A549 (cell line): Measurements from ENCODE around the gene SRPX2. TPM values are rescaled to one million over a fixed set of nuclear protein-coding genes. Genes with fewer than 3 reads are reported as not detected.

Experiments
- ATAC-seq, 2 experiments: fragments of 200-7000 bp in 1 of 2; fragments of >200 bp in 1 of 2; cut with Nextera tagmentation in 1 of 2; cut with Tn5 transposase in 1 of 2; 3 replicates each; pipeline versions ENCODE4 v1.8.0 to v1.9.1; 2018 to 2020; ENCODE audit warnings: mild to moderate bottlenecking in 1 of 2, moderate library complexity in 1 of 2
- CTCF ChIA-PET: fragments of 300-600 bp; sonication (Branson Sonifier 250); formaldehyde crosslinking; extraction: SDS; loops from one replicate; lab custom pipeline; 2021; ENCODE audit warnings: antibody characterized with exemption, inconsistent platforms; lab: Yijun Ruan, JAX
- POLR2A ChIA-PET: fragments of 350-600 bp; formaldehyde crosslinking; extraction: SDS; loops from one replicate; lab custom pipeline; 2021; ENCODE audit warnings: antibody characterized with exemption, inconsistent platforms; lab: Yijun Ruan, JAX
- DNase-seq, 2 experiments: peaks; one replicate each; pipeline versions ENCODE4 v3.0.0 to v3.0.0-alpha.2; 2011 to 2016; ENCODE audit warnings: low read depth in 1 of 2, low spot score in 1 of 2
- FAIRE-seq: peaks from 2 replicates; lab custom pipeline; 2011; peaks lifted over from hg19 to GRCh38; lab: Jason Lieb, UNC
- H3K27ac ChIP-seq, 2 experiments: fragments of >200 bp; sonication (Bioruptor Twin); formaldehyde crosslinking; 3 replicates each; pipeline ENCODE4 v1.5.1; 2016 to 2017
- H3K4me1 ChIP-seq: fragments of >200 bp; sonication (Bioruptor Twin); formaldehyde crosslinking; 3 replicates; pipeline ENCODE4 v1.6.1; 2016
- H3K4me2 ChIP-seq: fragments of >200 bp; sonication (Bioruptor Twin); formaldehyde crosslinking; 3 replicates; pipeline ENCODE4 v1.6.1; 2016
- H3K4me3 ChIP-seq: fragments of >200 bp; sonication (Bioruptor Twin); formaldehyde crosslinking; 3 replicates; pipeline ENCODE4 v1.5.1; 2016
- H3K9me3 ChIP-seq: fragments of >200 bp; sonication (Bioruptor Twin); formaldehyde crosslinking; 3 replicates; pipeline ENCODE4 v1.6.1; 2016
- ATOH8 ChIP-seq: fragments of 250-450 bp; sonication (Bioruptor Pico); IDR thresholded peaks from 2 replicates; pipeline ENCODE4 v1.5.0; 2020; ENCODE audit warnings: low read depth, mild to moderate bottlenecking, moderate library complexity
- BCL3 ChIP-seq: fragments of >200 bp; sonication (Bioruptor Twin); formaldehyde crosslinking; IDR thresholded peaks from 3 replicates; pipeline ENCODE4 v1.6.1; 2016
- BHLHE40 ChIP-seq: IDR thresholded peaks from 2 replicates; pipeline ENCODE4 v1.6.1; 2012; ENCODE audit warnings: low read depth, low read length, inconsistent platforms
- CEBPB ChIP-seq, 2 experiments: fragments of >200 bp in 1 of 2; sonication (Bioruptor Twin) in 1 of 2; formaldehyde crosslinking in 1 of 2; IDR thresholded peaks; 2 replicates each; pipeline ENCODE4 v1.6.1; 2012 to 2016
- CTCF ChIP-seq: fragments of >200 bp; sonication (Bioruptor Twin); formaldehyde crosslinking; IDR thresholded peaks from 3 replicates; pipeline ENCODE4 v1.5.1; 2016
- HES2 ChIP-seq: fragments of >200 bp; sonication (Bioruptor Twin); formaldehyde crosslinking; IDR thresholded peaks from 2 replicates; pipeline ENCODE4 v1.6.1; 2016
- HEYL ChIP-seq: fragments of 250-450 bp; sonication (Bioruptor Pico); IDR thresholded peaks from 2 replicates; pipeline ENCODE4 v1.8.0; 2021; ENCODE audit warnings: mild to moderate bottlenecking, moderate library complexity
- JUN ChIP-seq, 2 experiments: fragments of >200 bp; sonication (Bioruptor Twin); formaldehyde crosslinking; IDR thresholded peaks; 2 replicates in 1 of 2; 3 replicates in 1 of 2; pipeline ENCODE4 v1.6.1; 2016 to 2017
- MAFK ChIP-seq: fragments of 450-650 bp; IDR thresholded peaks from 2 replicates; pipeline ENCODE4 v1.6.1; 2014; ENCODE audit not compliant: partially characterized antibody
- NFE2L2 ChIP-seq: fragments of 150-350 bp; conservative IDR thresholded peaks from 2 replicates; pipeline ENCODE4 v1.6.1; 2014; ENCODE audit warnings: low read length
- POLR2A ChIP-seq: IDR thresholded peaks from 2 replicates; pipeline ENCODE4 v1.6.1; 2012; ENCODE audit warnings: mild to moderate bottlenecking, low read length
- RAD21 ChIP-seq, 2 experiments: fragments of >200 bp in 1 of 2; sonication (Bioruptor Twin) in 1 of 2; formaldehyde crosslinking in 1 of 2; IDR thresholded peaks in 1 of 2; conservative IDR thresholded peaks in 1 of 2; 2 replicates in 1 of 2; 3 replicates in 1 of 2; pipeline ENCODE4 v1.6.1; 2012 to 2018; ENCODE audit warnings: inconsistent platforms in 1 of 2
- RARB ChIP-seq: fragments of 250-450 bp; sonication (Bioruptor Pico); IDR thresholded peaks from 2 replicates; pipeline ENCODE4 v1.8.0; 2021; ENCODE audit warnings: mild to moderate bottlenecking, moderate library complexity
- RCOR1 ChIP-seq: fragments of 150-350 bp; IDR thresholded peaks from 2 replicates; pipeline ENCODE4 v1.6.1; 2014; ENCODE audit warnings: antibody characterized with exemption, low read length, low read depth
- REST ChIP-seq: fragments of 200-600 bp; sonication (generic); IDR thresholded peaks from 2 replicates; pipeline ENCODE4 v1.6.1; 2016; ENCODE audit warnings: antibody characterized with exemption, mild to moderate bottlenecking, moderate library complexity
- RNF2 ChIP-seq: fragments of 200-600 bp; sonication (generic); IDR thresholded peaks from 2 replicates; pipeline ENCODE4 v1.6.1; 2016; ENCODE audit warnings: low read depth, mild to moderate bottlenecking, antibody characterized with exemption, moderate library complexity, borderline replicate concordance
- SMC3 ChIP-seq: fragments of >200 bp; sonication (Bioruptor Twin); formaldehyde crosslinking; IDR thresholded peaks from 3 replicates; pipeline ENCODE4 v1.6.1; 2018; ENCODE audit warnings: inconsistent platforms
- WGBS: methylation state at CpG from one replicate; pipeline ENCODE4 v1.1.6; 2017; ENCODE audit errors: missing lambda C conversion rate; 5-methylcytosine and 5-hydroxymethylcytosine counted together
- polyA plus RNA-seq, 4 experiments: library from polyadenylated mRNA; depleted of rRNA in 3 of 4; stranded (reverse); fragments of >200 nt; fragmentation: RNase III in 1 of 4; extraction: RNeasy Plus Mini Kit Qiagen cat#74134 plus additional on column Dnase treatment in 1 of 4; gene quantifications; 2 replicates in 3 of 4; 3 replicates in 1 of 4; pipeline ENCODE4 v1.2.3, GENCODE V29; 2011 to 2017

SRPX2 gene
- polyA plus RNA-seq, 2 of the 4 experiments (the other 2 are of a cell fraction): 2.3 to 6.7 TPM

GRCh38 chrX:100682939-100683338 lies 38.9 kb downstream of the SRPX2 start:
- no peaks in the 10 kb centered on the region for H3K9me3 ChIP-seq
- no peak for TF ChIP-seq RARB (CRISPR knock-in tag)
- TF ChIP-seq BHLHE40: no peak
- TF ChIP-seq SMC3: no peak
- TF ChIP-seq MAFK: no peak
- TF ChIP-seq BCL3: no peak
- WGBS: 94% methylated on average over 8 of the region's 8 CpGs
- DNase-seq: no peak
- no peak overlapping the region for H3K4me3 ChIP-seq
- H3K4me2 ChIP-seq: no peak overlapping the region
- H3K27ac ChIP-seq: no peak overlapping the region
- ChIA-PET CTCF (interaction anchor here (1.2 to 7.0 kb wide), 3 partner anchors 11 to 85 kb away, joined by 3 to 223 read pairs (median 5); no protein-coding TSS in a partner anchor), POLR2A (no interaction called here)
- no peak for FAIRE-seq
- no peaks in the 10 kb centered on the region for H3K4me1 ChIP-seq
- no peak for ATAC-seq

GRCh38 chrX:100685284-100685996 lies 41.4 kb downstream of the SRPX2 start:
- DNase-seq (peak; percentile 55 to 78), ATAC-seq (peak; percentile 95 to 98)
- Histone ChIP-seq H3K4me3 (no peak overlapping the region), H3K9me3 (no peaks in the 10 kb centered on the region), H3K4me1 (no peaks in the 10 kb centered on the region), H3K27ac (no peak overlapping the region)
- POLR2A ChIA-PET: no interaction called here
- WGBS: 20% methylated on average over 5 of the region's 5 CpGs
- TF ChIP-seq JUN (IDR thresholded peaks at IDR 0.05) (no peak), HEYL (CRISPR knock-in tag) (no peak), SMC3 (peak; percentile 94), MAFK (no peak), NFE2L2 (no peak), RNF2 (no peak), BCL3 (no peak), RAD21 (conservative IDR thresholded peaks at IDR 0.05 in 1 of 2, IDR thresholded peaks at IDR 0.05 in 1 of 2) (peak; percentile 92 to 94), CEBPB (IDR thresholded peaks at IDR 0.05) (no peak), POLR2A (no peak), REST (no peak), HES2 (no peak), ATOH8 (CRISPR knock-in tag) (no peak), RCOR1 (no peak), CTCF (peak; percentile 92)
- TF ChIP-seq, all 56 proteins: peak for 3
- CTCF ChIA-PET: interaction anchor here (0.6 to 7.0 kb wide), 34 partner anchors 9 to 601 kb away, joined by 3 to 223 read pairs (median 4); partner anchors contain the start of gene SYTL4
- peak; percentile 93 for FAIRE-seq
- H3K4me2 ChIP-seq: no peak overlapping the region
